ENCODE measurements around the gene KCNQ1.

KCNQ1 gene

GRCh38 chr11:2527621-2528291 lies 82.9 kb downstream of the KCNQ1 start:
- DNase-seq: no peak

- no peak for DNase-seq
Observed at GRCh38 chr11:2528301-2529050, 83.7 kb downstream of the KCNQ1 start.

GRCh38 chr11:2529173-2529572 lies 84.4 kb downstream of the KCNQ1 start:
- no peak for DNase-seq

GRCh38 chr11:2529636-2530035 lies 84.8 kb downstream of the KCNQ1 start:
- no peak for DNase-seq

- DNase-seq: no peak
Observed at GRCh38 chr11:2530131-2530854, 85.5 kb downstream of the KCNQ1 start.

- DNase-seq: no peak
Observed at GRCh38 chr11:2530855-2531200, 86.0 kb downstream of the KCNQ1 start.

GRCh38 chr11:2531277-2531986 lies 86.6 kb downstream of the KCNQ1 start:
- peak; percentile 48 for DNase-seq

GRCh38 chr11:2531987-2532703 lies 87.3 kb downstream of the KCNQ1 start:
- DNase-seq: no peak

- peak; percentile 91 for DNase-seq
Observed at GRCh38 chr11:2532704-2533586, 88.1 kb downstream of the KCNQ1 start.

- no peak for DNase-seq
Observed at GRCh38 chr11:2533587-2534133, 88.9 kb downstream of the KCNQ1 start.

GRCh38 chr11:2534134-2534956 lies 89.5 kb downstream of the KCNQ1 start:
- no peak for DNase-seq

GRCh38 chr11:2534957-2535672 lies 90.3 kb downstream of the KCNQ1 start:
- no peak for DNase-seq

GRCh38 chr11:2535673-2536439 lies 91.0 kb downstream of the KCNQ1 start:
- no peak for DNase-seq

- DNase-seq: no peak
Observed at GRCh38 chr11:2536440-2536989, 91.7 kb downstream of the KCNQ1 start.

GRCh38 chr11:2537010-2537705 lies 92.3 kb downstream of the KCNQ1 start:
- no peak for DNase-seq

GRCh38 chr11:2537896-2538724 lies 93.3 kb downstream of the KCNQ1 start:
- DNase-seq: no peak

GRCh38 chr11:2538951-2539350 lies 94.1 kb downstream of the KCNQ1 start:
- no peak for DNase-seq
